ENCODE data around the gene STH.
"Not testable (repeated sequence)": the region's sequence is repeated elsewhere in the genome, so short reads cannot be mapped to it uniquely, and the experiment has no call there.

The STH gene

GRCh38 chr17:46011711-46012505 is 12.9 kb downstream of the STH start:
- DNase-seq (no peak), ATAC-seq (replicated peaks) (no peak)
- H3K36me3 Mint-ChIP-seq = no peaks in the 10 kb centered on the region
- H3K4me3 Mint-ChIP-seq = no peak overlapping the region
- H3K4me1 Mint-ChIP-seq = no peaks in the 10 kb centered on the region
- H3K9me3 Mint-ChIP-seq = no peaks in the 10 kb centered on the region
- H3K27ac Mint-ChIP-seq = no peak overlapping the region
- H3K27me3 Mint-ChIP-seq = peaks cover 0 to 10% of the 10 kb centered on the region in 2 donors

- H3K9me3 Mint-ChIP-seq = no peaks in the 10 kb centered on the region
- H3K27me3 Mint-ChIP-seq = peaks cover 0 to 10% of the 10 kb centered on the region in 2 donors
- no peaks in the 10 kb centered on the region for H3K4me1 Mint-ChIP-seq
- H3K27ac Mint-ChIP-seq = peak overlapping the region; percentile 5
- DNase-seq (no peak), ATAC-seq (replicated peaks) (no peak)
- H3K4me3 Mint-ChIP-seq = no peak overlapping the region
- H3K36me3 Mint-ChIP-seq = no peaks in the 10 kb centered on the region
Measured at GRCh38 chr17:46012506-46013079, 13.5 kb downstream of the STH start.

DNA sequence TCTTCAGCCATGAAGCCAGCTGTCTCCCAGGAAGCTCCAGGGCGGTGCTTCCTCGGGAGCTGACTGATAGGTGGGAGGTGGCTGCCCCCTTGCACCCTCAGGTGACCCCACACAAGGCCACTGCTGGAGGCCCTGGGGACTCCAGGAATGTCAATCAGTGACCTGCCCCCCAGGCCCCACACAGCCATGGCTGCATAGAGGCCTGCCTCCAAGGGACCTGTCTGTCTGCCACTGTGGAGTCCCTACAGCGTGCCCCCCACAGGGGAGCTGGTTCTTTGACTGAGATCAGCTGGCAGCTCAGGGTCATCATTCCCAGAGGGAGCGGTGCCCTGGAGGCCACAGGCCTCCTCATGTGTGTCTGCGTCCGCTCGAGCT is 14.1 kb downstream of the STH start:
- Mint-ChIP-seq H3K9me3 (no peaks in the 10 kb centered on the region), H3K4me1 (no peaks in the 10 kb centered on the region), H3K36me3 (no peaks in the 10 kb centered on the region), H3K4me3 (no peak overlapping the region), H3K27ac (peak overlapping the region; percentile 5), H3K27me3 (peaks cover 0 to 10% of the 10 kb centered on the region in 2 donors)
- DNase-seq = no peak
- ATAC-seq (replicated peaks) = no peak

DNA sequence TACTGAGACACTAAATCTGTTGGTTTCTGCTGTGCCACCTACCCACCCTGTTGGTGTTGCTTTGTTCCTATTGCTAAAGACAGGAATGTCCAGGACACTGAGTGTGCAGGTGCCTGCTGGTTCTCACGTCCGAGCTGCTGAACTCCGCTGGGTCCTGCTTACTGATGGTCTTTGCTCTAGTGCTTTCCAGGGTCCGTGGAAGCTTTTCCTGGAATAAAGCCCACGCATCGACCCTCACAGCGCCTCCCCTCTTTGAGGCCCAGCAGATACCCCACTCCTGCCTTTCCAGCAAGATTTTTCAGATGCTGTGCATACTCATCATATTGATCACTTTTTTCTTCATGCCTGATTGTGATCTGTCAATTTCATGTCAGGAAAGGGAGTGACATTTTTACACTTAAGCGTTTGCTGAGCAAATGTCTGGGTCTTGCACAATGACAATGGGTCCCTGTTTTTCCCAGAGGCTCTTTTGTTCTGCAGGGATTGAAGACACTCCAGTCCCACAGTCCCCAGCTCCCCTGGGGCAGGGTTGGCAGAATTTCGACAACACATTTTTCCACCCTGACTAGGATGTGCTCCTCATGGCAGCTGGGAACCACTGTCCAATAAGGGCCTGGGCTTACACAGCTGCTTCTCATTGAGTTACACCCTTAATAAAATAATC is 14.6 kb downstream of the STH start:
- Mint-ChIP-seq H3K36me3 (peaks cover 2 to 4% of the 10 kb centered on the region in 2 donors), H3K27ac (no peak overlapping the region), H3K4me1 (peaks cover 4 to 5% of the 10 kb centered on the region in 2 donors), H3K27me3 (peaks cover 0 to 10% of the 10 kb centered on the region in 2 donors), H3K4me3 (no peak overlapping the region), H3K9me3 (peaks cover 0 to 3% of the 10 kb centered on the region in 2 donors)
- ATAC-seq (replicated peaks) = no peak
- no peak for DNase-seq

DNA sequence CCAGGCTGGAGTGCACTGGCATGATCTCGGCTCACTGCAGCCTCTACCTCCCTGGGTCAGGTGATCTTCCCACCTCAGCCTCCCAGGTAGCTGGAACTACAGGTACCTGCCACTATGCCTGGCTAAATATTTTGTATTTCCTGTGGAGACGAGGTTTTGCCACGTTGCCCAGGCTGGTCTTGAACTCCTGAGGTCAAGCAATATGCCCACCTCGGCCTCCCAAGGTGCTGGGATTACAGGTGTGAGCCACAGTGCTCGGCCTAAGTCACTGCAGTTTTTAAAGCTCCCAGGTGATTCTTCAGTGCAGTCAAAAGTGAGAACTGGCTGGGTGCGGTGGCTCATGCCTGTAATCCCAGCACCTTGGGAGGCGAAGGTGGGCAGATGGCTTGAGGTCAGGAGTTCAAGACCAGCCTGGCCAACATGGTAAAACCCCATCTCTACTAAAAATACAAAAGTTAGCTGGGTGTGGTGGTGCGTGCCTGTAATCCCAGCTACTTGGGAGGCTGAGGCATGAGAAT is 20.4 kb downstream of the STH start:
- H3K36me3 Mint-ChIP-seq = peaks cover 19 to 30% of the 10 kb centered on the region in 2 donors
- H3K4me1 Mint-ChIP-seq = peaks cover 27 to 30% of the 10 kb centered on the region in 2 donors

GRCh38 chr17:46020023-46020761 is 21.1 kb downstream of the STH start:
- Mint-ChIP-seq H3K9me3 (peaks cover 0 to 6% of the 10 kb centered on the region in 2 donors), H3K36me3 (peaks cover 22 to 35% of the 10 kb centered on the region in 2 donors), H3K27me3 (no peaks in the 10 kb centered on the region), H3K27ac (peak overlapping the region; percentile 98), H3K4me3 (peak overlapping the region; percentile 28 to 52), H3K4me1 (peaks cover 28 to 31% of the 10 kb centered on the region in 2 donors)
- peak; percentile 95 to 97 for ATAC-seq (replicated peaks)
- DNase-seq = peak; percentile 63

More for the DNA sequence above, 20.4 kb downstream of the STH start:
- H3K4me3 Mint-ChIP-seq; H3K27me3 Mint-ChIP-seq; DNase-seq; H3K9me3 Mint-ChIP-seq; ATAC-seq (replicated peaks): not testable (repeated sequence)
- H3K27ac Mint-ChIP-seq = peak overlapping the region; percentile 98

- Mint-ChIP-seq H3K36me3 (peaks cover 29 to 43% of the 10 kb centered on the region in 2 donors), H3K4me1 (peaks cover 35 to 39% of the 10 kb centered on the region in 2 donors), H3K27ac (peak overlapping the region; percentile 76), H3K9me3 (peaks cover 0 to 6% of the 10 kb centered on the region in 2 donors), H3K27me3 (no peaks in the 10 kb centered on the region), H3K4me3 (no peak overlapping the region)
- DNase-seq (no peak), ATAC-seq (replicated peaks) (peak in 1 of 2 donors; percentile 1)
Measured at GRCh38 chr17:46020998-46021397, 21.9 kb downstream of the STH start.

GRCh38 chr17:46023366-46023765 is 24.3 kb downstream of the STH start:
- DNase-seq; H3K27ac Mint-ChIP-seq; H3K4me3 Mint-ChIP-seq; H3K9me3 Mint-ChIP-seq; H3K27me3 Mint-ChIP-seq; ATAC-seq (replicated peaks): not testable (repeated sequence)
- Mint-ChIP-seq H3K4me1 (peaks cover 51 to 59% of the 10 kb centered on the region in 2 donors), H3K36me3 (peaks cover 33 to 54% of the 10 kb centered on the region in 2 donors)

GRCh38 chr17:46023783-46024388 is 24.8 kb downstream of the STH start:
- H3K27me3 Mint-ChIP-seq = no peaks in the 10 kb centered on the region

DNA sequence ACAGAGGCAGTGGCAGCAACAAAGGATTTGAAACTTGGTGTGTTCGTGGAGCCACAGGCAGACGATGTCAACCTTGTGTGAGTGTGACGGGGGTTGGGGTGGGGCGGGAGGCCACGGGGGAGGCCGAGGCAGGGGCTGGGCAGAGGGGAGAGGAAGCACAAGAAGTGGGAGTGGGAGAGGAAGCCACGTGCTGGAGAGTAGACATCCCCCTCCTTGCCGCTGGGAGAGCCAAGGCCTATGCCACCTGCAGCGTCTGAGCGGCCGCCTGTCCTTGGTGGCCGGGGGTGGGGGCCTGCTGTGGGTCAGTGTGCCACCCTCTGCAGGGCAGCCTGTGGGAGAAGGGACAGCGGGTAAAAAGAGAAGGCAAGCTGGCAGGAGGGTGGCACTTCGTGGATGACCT is 25.5 kb downstream of the STH start:
- no peak for ATAC-seq (replicated peaks)
- peaks cover 48 to 57% of the 10 kb centered on the region in 2 donors for H3K4me1 Mint-ChIP-seq
- DNase-seq = no peak
- no peak overlapping the region for H3K27ac Mint-ChIP-seq
- no peaks in the 10 kb centered on the region for H3K27me3 Mint-ChIP-seq
- H3K9me3 Mint-ChIP-seq = no peaks in the 10 kb centered on the region
- H3K36me3 Mint-ChIP-seq = peaks cover 35 to 53% of the 10 kb centered on the region in 2 donors
- H3K4me3 Mint-ChIP-seq = no peak overlapping the region

More at GRCh38 chr17:46023783-46024388, 24.8 kb downstream of the STH start:
- Mint-ChIP-seq H3K4me3 (no peak overlapping the region), H3K27ac (peak overlapping the region; percentile 84), H3K4me1 (peaks cover 46 to 56% of the 10 kb centered on the region in 2 donors), H3K36me3 (peaks cover 30 to 49% of the 10 kb centered on the region in 2 donors), H3K9me3 (no peaks in the 10 kb centered on the region)
- ATAC-seq (replicated peaks) (no peak), DNase-seq (no peak)

DNA sequence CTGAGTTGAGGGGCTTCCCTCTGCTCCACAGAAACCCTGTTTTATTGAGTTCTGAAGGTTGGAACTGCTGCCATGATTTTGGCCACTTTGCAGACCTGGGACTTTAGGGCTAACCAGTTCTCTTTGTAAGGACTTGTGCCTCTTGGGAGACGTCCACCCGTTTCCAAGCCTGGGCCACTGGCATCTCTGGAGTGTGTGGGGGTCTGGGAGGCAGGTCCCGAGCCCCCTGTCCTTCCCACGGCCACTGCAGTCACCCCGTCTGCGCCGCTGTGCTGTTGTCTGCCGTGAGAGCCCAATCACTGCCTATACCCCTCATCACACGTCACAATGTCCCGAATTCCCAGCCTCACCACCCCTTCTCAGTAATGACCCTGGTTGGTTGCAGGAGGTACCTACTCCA is 26.0 kb downstream of the STH start:
- H3K4me3 Mint-ChIP-seq = no peak overlapping the region
- H3K27me3 Mint-ChIP-seq = no peaks in the 10 kb centered on the region
- H3K36me3 Mint-ChIP-seq = peaks cover 38 to 57% of the 10 kb centered on the region in 2 donors
- H3K9me3 Mint-ChIP-seq = no peaks in the 10 kb centered on the region
- peak overlapping the region; percentile 93 for H3K27ac Mint-ChIP-seq
- peaks cover 49 to 54% of the 10 kb centered on the region in 2 donors for H3K4me1 Mint-ChIP-seq
- no peak for DNase-seq
- ATAC-seq (replicated peaks) = no peak

- Mint-ChIP-seq H3K4me3 (peak overlapping the region; percentile 54 to 66), H3K27ac (peak overlapping the region; percentile 93), H3K4me1 (peaks cover 47 to 52% of the 10 kb centered on the region in 2 donors), H3K36me3 (peaks cover 44 to 57% of the 10 kb centered on the region in 2 donors), H3K27me3 (no peaks in the 10 kb centered on the region), H3K9me3 (no peaks in the 10 kb centered on the region)
- ATAC-seq (replicated peaks) (peak in 1 of 2 donors; percentile 40), DNase-seq (no peak)
Measured at GRCh38 chr17:46025510-46026165, 26.6 kb downstream of the STH start.
